Fibroblast of villous mesenchyme (primary cell): ENCODE results near the gene CAMK2D. TPM values are rescaled to one million over a fixed set of nuclear protein-coding genes. Genes with fewer than 3 reads are reported as not detected.

Experiments used
- DNase-seq: peaks from one replicate; pipeline ENCODE4 v3.0.0-alpha.2; 2010; ENCODE audit warnings: low read depth
- H3K4me3 ChIP-seq: 2 replicates; pipeline ENCODE4 v1.5.1; 2011; ENCODE audit warnings: low read depth, mild to moderate bottlenecking, low read length
- CTCF ChIP-seq: IDR thresholded peaks from 2 replicates; pipeline ENCODE4 v1.5.1; 2012; ENCODE audit warnings: low read depth, mild to moderate bottlenecking, low read length; ENCODE audit not compliant: insufficient read depth
- total RNA-seq: library from RNA; depleted of rRNA; stranded (reverse); fragments of >200 nt; gene quantifications from 2 replicates; pipeline ENCODE4 v1.2.3, GENCODE V29; 2012

Gene CAMK2D
- total RNA-seq, 1 donor = 161 TPM

- DNase-seq = no peak
- H3K4me3 ChIP-seq = no peak overlapping the region
- TF ChIP-seq CTCF = no peak
Observed at GRCh38 chr4:113619526-113619925, 142.0 kb downstream of the CAMK2D start.

GRCh38 chr4:113618205-113618604, 143.3 kb downstream of the CAMK2D start:
- no peak for TF ChIP-seq CTCF
- no peak overlapping the region for H3K4me3 ChIP-seq
- DNase-seq = peak; percentile 8

- DNase-seq = no peak
- H3K4me3 ChIP-seq = no peak overlapping the region
- TF ChIP-seq CTCF = no peak
Observed at GRCh38 chr4:113617195-113617594, 144.3 kb downstream of the CAMK2D start.

- DNase-seq = no peak
- TF ChIP-seq CTCF = no peak
- H3K4me3 ChIP-seq = no peak overlapping the region
Observed at GRCh38 chr4:113616443-113616842, 145.1 kb downstream of the CAMK2D start.

GRCh38 chr4:113614414-113614813, 147.1 kb downstream of the CAMK2D start:
- DNase-seq = no peak
- no peak overlapping the region for H3K4me3 ChIP-seq
- TF ChIP-seq CTCF = no peak

GRCh38 chr4:113613503-113613902, 148.0 kb downstream of the CAMK2D start:
- no peak for DNase-seq
- H3K4me3 ChIP-seq = no peak overlapping the region
- no peak for TF ChIP-seq CTCF

GRCh38 chr4:113610537-113610936, 151.0 kb downstream of the CAMK2D start:
- no peak for TF ChIP-seq CTCF
- no peak for DNase-seq
- H3K4me3 ChIP-seq = no peak overlapping the region
